ENCODE results near the gene MAP10.

Gene MAP10

GRCh38 chr1:232797856-232798510 is 7.2 kb upstream of the MAP10 start:
- DNase-seq (ENCODE audit: low read depth in 3 of 3), result no peak

DNA sequence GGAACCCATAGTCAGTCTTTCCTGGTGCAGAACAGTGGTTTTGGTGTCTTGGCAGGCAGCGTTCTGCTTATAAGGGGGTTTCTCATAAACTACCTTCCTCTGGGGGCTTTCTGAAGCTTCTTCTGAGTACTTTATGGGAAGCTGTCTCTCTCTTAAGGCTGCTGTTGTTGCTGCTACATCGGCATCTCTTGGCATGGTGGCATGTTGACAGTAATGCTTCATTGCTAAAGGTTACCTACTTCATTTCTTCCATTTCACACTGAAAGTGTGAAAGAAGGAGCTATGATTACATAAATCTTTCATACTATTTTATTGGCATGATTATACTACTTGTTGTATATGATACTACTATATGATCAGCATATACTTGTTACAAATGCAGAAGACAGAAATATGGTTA is 6.3 kb upstream of the MAP10 start:
- DNase-seq (ENCODE audit: low read depth in 3 of 3), result no peak

DNA sequence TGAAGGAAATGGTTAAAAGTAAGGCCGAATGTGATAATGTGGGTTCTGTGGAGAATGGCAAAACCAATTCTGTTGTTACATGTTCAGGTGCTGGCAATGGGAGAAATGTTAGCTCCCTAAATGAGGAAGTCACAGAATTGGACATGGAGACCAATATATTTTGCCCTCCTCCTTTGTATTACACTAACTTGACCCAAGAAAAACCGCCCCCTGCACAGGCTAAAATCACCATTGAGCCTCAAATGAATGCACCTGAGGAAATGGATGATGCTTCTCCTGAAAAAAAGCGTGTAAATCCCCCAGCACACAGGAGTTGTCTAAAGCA is 932 bp downstream of the MAP10 start:
- no peak for DNase-seq (ENCODE audit: low read depth in 3 of 3)

DNA sequence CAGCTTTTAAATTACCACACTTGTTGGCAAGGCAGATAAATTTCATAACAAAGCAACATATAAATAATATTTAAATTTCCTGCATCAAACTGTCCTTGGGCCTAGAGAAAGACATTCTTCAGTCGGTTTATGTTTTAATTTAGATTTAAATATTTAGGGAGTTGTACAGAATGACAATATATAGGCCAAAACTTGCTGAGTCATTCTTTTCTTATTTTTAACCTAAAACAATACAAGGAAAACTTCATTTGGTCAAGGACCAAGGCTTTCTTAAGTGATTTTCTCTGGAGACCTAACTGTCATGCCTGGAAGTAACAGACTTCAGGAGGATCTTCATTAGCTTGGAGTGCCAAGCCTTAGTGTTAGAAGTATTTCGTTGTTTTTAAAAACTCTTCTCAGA is 5.6 kb downstream of the MAP10 start:
- DNase-seq (ENCODE audit: low read depth in 3 of 3), result no peak

GRCh38 chr1:232812560-232812959 is 7.3 kb downstream of the MAP10 start:
- no peak for DNase-seq (ENCODE audit: low read depth in 3 of 3)

GRCh38 chr1:232813097-232813496 is 7.9 kb downstream of the MAP10 start:
- DNase-seq (ENCODE audit: low read depth in 3 of 3), result no peak

DNA sequence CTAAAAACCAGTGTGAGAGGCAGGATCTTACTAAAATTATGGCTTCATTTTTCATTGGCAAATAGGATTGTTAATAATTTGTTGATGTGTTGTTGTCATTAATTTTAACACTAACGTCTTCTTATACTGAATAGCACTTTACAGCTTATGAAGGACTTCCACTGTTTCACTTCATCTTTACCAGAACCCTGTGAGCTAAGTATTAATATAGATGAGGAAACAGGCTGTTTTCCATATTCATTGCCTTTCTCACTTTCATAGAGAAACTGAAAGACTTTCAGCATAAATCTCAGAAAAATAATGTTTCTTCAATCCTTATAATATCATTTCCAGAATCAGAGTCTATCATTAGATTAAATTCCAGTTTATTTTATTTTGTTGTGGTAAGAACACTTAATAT is 8.5 kb downstream of the MAP10 start:
- no peak for DNase-seq (ENCODE audit: low read depth in 3 of 3)

DNA sequence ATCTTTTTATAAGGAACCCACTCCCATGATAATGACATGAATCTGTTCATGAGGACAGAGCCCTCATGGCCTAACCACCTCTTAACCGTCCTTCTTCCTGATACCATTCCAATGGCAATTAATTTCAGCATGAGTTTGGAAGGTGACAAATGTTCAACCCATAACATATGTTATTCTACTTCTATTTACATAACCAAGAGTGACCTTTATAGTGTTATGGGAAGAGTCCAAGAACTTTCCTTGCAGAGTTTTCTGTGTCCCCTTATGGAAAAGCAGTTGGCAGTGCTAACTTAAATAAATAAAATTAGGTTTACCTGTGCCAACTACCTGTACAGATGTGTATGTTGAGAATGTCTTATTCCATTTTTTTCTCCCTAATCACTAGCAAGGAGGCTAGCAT is 11.1 kb downstream of the MAP10 start:
- no peak for DNase-seq (ENCODE audit: low read depth in 3 of 3)

DNA sequence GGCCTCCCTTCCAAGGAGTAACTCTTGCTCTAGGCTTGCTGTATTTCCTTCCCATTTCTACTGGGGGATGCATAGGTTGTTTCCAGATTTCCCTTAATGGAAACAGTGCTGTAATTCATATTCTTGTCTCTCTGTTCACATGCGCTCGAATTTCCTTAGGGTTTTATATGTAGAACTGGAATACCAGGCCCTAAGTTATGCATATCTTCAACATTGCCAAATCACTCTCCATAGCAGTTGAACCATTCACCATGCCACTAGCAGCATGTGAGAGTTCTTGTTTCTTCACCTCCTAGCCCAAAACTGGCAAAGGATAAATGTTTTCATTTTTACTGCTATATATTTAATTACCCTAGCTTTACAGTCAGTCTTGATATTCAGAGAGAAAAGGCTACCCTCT is 12.8 kb downstream of the MAP10 start:
- no peak for DNase-seq (ENCODE audit: low read depth in 3 of 3)

DNA sequence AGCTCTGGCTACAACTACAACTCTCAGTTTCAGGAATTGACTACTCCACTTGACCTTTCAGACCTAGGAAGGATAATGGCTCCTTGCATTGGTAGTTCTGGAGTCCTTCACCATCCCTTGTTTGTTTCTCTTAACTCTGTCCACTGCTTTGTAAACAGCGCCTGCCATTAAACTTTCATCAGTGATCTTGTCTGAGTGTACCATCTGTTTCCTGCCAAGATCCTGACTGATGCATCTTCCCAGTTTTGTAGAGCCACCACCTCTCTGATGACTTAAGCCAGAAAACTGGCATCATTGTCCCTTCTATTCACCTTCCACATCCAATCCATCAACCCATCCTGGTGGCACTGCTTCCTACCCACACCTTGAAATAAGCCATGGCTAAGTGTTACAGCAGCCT is 15.2 kb downstream of the MAP10 start:
- DNase-seq (ENCODE audit: low read depth in 3 of 3), result no peak

DNA sequence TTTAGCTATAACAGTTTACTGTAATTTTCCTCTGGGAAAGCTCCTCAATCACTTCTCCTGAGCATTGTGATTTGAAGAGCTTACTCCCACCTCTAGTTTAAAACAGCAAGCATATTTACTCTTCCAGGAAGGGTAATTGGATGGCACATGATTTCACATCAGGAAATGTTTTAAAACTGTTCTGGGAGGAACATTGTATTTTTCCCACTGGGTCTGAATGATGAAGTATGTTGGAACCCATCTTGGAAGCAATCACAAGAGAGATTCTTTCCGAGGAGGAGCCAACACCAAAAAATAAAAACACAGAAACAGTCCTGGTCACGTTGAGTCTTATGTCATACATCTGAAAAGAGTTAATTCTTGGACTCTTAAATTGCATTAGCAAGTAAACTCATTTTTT is 17.3 kb downstream of the MAP10 start:
- no peak for DNase-seq (ENCODE audit: low read depth in 3 of 3)

GRCh38 chr1:232826318-232826717 is 21.1 kb downstream of the MAP10 start:
- DNase-seq (ENCODE audit: low read depth in 3 of 3), result no peak

DNA sequence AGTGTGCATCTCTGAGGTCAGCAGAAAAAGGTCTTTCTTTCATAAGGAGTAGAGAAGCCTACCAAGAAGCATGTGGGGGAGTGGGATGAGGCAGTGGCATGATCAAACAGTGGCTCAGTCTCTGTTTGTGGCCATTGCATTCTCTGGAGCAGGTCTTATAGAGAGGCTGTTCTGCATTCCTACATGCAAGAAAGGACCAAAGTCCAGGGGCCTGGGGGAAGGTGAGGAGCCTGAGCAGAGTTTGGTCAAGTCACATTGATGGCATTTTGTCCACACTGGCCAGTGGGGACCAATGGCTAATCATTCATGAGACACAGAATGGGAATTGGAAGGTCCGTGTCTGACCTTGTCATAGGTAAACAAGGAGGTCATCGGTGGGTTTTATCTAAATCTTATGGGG is 25.4 kb downstream of the MAP10 start:
- DNase-seq (ENCODE audit: low read depth in 3 of 3), result no peak

- DNase-seq (ENCODE audit: low read depth in 3 of 3), result no peak
Measured at GRCh38 chr1:232831895-232832294, 26.7 kb downstream of the MAP10 start.

GRCh38 chr1:232834066-232834465 is 28.9 kb downstream of the MAP10 start:
- no peak for DNase-seq (ENCODE audit: low read depth in 3 of 3)

DNA sequence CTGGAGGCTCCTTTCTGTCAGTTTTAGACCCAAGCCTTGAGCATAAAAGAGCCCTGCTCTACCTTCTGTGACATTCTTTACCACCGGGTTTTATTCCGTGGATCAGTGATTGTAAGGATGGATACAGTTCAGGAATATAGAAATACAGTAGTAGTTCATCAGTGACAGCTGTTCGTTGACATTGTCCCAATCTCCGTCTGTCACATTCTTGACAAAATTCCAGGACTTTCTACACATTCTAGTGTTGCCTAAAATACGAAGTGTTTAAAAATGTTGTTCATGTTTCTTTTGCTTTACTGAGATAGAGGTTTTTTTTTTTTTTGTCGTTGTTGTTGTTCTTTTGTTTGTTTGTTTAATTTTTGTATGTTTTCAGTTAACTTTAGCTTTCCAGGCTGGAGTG is 29.9 kb downstream of the MAP10 start:
- no peak for DNase-seq (ENCODE audit: low read depth in 3 of 3)

DNA sequence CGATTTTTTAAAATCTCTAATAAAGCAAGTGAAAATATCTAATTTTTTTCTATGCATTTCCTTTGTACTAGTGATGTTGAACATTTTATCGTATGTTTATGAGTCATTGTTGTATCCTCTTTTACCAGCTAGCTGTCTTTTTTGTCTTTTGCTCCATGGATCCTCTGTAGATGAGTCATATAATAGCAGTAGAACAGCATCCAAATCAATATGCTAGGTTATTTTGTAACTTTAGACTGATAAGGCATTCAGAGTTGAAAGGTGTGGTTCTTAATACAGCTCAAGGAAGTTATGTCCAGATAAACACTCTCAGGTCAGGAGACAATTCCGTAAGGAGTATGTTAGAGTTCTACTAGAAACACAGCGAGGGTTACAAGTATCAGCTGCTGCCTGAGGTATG is 31.9 kb downstream of the MAP10 start:
- DNase-seq (ENCODE audit: low read depth in 3 of 3), result no peak

GRCh38 chr1:232841823-232842565 is 36.8 kb downstream of the MAP10 start:
- DNase-seq (ENCODE audit: low read depth in 3 of 3), result no peak

- DNase-seq (ENCODE audit: low read depth in 3 of 3), result no peak
Measured at GRCh38 chr1:232844791-232845190, 39.6 kb downstream of the MAP10 start.

DNA sequence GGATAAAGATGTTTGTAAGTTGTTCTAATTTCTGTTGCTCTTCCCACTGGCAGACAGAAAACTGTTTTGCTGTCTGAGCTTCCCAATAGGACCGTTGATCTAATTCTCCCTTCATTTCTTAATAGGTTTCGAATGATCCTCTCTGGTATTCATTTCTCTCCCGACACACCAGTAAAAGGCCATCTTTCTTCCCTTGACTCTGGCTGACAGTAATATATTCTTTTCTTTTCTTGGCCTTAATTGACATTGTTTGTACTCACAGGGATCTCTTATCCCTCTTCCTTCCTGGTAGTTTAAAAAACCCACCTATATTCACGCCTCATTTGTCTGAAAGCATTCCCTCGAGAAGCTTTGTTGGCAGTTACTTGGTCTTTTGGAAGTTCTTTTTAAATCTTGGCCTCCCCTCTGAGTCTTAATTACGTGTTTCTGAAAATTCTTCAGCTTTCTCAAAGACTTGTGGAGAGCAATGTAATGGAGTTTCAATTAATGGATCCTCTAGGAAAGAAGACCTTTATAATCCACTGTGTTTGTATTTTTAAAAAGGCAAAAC is 40.3 kb downstream of the MAP10 start:
- no peak for DNase-seq (ENCODE audit: low read depth in 3 of 3)

- no peak for DNase-seq (ENCODE audit: low read depth in 3 of 3)
Measured at GRCh38 chr1:232851532-232851931, 46.3 kb downstream of the MAP10 start.

- no peak for DNase-seq (ENCODE audit: low read depth in 3 of 3)
Measured at GRCh38 chr1:232853994-232854797, 49.0 kb downstream of the MAP10 start.

DNA sequence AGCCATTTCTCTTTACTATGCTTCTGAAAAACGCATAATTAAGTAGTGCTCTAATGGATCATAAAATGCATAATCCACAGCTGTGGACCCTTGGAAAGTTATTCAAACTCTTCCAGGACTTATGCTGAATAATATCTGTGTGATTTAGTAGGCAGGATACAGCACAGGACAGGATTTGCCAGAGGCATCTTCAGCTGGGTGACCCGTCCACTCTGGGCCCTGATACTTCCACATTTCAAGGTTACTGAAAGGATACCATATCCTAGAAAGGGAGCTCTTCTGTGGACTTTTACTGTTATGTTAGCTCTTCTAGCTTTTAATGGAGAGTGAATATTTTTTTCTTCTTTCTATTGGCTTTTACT is 49.6 kb downstream of the MAP10 start:
- DNase-seq (ENCODE audit: low read depth in 3 of 3), result no peak
